ENCODE measurements around the gene C1QTNF5. TPM values are rescaled to one million over a fixed set of nuclear protein-coding genes. Genes with fewer than 3 reads are reported as not detected.
A peak's percentile ranks its signal among the peaks of the same experiment; 100 is the strongest.

C1QTNF5 gene
- total RNA-seq, 2 donors from 2014 or later, result not detected

- H3K4me1 Mint-ChIP-seq, result peaks cover 4% of the 10 kb centered on the region
- ATAC-seq (replicated peaks), result no peak
- no peak overlapping the region for H3K4me3 Mint-ChIP-seq
- H3K9me3 Mint-ChIP-seq, result peaks cover 3% of the 10 kb centered on the region
- no peak overlapping the region for H3K27ac Mint-ChIP-seq
- peaks cover 37% of the 10 kb centered on the region for H3K27me3 Mint-ChIP-seq
- H3K36me3 Mint-ChIP-seq (ENCODE audit: low read depth), result no peaks in the 10 kb centered on the region
Measured at GRCh38 chr11:119367661-119368120, 27.0 kb upstream of the C1QTNF5 start.

- peaks cover 3% of the 10 kb centered on the region for H3K9me3 Mint-ChIP-seq
- ATAC-seq (replicated peaks), result no peak
- H3K4me3 Mint-ChIP-seq, result no peak overlapping the region
- H3K4me1 Mint-ChIP-seq, result peaks cover 4% of the 10 kb centered on the region
- H3K27me3 Mint-ChIP-seq, result peaks cover 44% of the 10 kb centered on the region
- no peaks in the 10 kb centered on the region for H3K36me3 Mint-ChIP-seq (ENCODE audit: low read depth)
- no peak overlapping the region for H3K27ac Mint-ChIP-seq
Measured at GRCh38 chr11:119366690-119367620, 26.3 kb upstream of the C1QTNF5 start.

GRCh38 chr11:119365071-119365591 is 24.4 kb upstream of the C1QTNF5 start:
- Mint-ChIP-seq H3K27me3 (peaks cover 39% of the 10 kb centered on the region), H3K27ac (no peak overlapping the region), H3K4me3 (peak overlapping the region; percentile 70), H3K4me1 (peaks cover 4% of the 10 kb centered on the region), H3K36me3 (ENCODE audit: low read depth) (no peaks in the 10 kb centered on the region), H3K9me3 (peaks cover 3% of the 10 kb centered on the region)
- ATAC-seq (replicated peaks), result no peak

- H3K27me3 Mint-ChIP-seq, result peaks cover 39% of the 10 kb centered on the region
- H3K9me3 Mint-ChIP-seq, result peaks cover 3% of the 10 kb centered on the region
- H3K27ac Mint-ChIP-seq, result no peak overlapping the region
- H3K4me3 Mint-ChIP-seq, result peak overlapping the region; percentile 70
- ATAC-seq (replicated peaks), result peak; percentile 54
- no peaks in the 10 kb centered on the region for H3K36me3 Mint-ChIP-seq (ENCODE audit: low read depth)
- peaks cover 4% of the 10 kb centered on the region for H3K4me1 Mint-ChIP-seq
Measured at GRCh38 chr11:119363851-119364590, 23.3 kb upstream of the C1QTNF5 start.

- peaks cover 39% of the 10 kb centered on the region for H3K27me3 Mint-ChIP-seq
- H3K9me3 Mint-ChIP-seq, result peaks cover 3% of the 10 kb centered on the region
- no peaks in the 10 kb centered on the region for H3K36me3 Mint-ChIP-seq (ENCODE audit: low read depth)
- H3K4me3 Mint-ChIP-seq, result peak overlapping the region; percentile 13
- peaks cover 4% of the 10 kb centered on the region for H3K4me1 Mint-ChIP-seq
- no peak overlapping the region for H3K27ac Mint-ChIP-seq
- no peak for ATAC-seq (replicated peaks)
Measured at GRCh38 chr11:119363081-119363850, 22.6 kb upstream of the C1QTNF5 start.

- peaks cover 38% of the 10 kb centered on the region for H3K27me3 Mint-ChIP-seq
- no peak overlapping the region for H3K27ac Mint-ChIP-seq
- H3K4me1 Mint-ChIP-seq, result peaks cover 4% of the 10 kb centered on the region
- H3K4me3 Mint-ChIP-seq, result peak overlapping the region; percentile 13
- ATAC-seq (replicated peaks), result no peak
- H3K9me3 Mint-ChIP-seq, result peaks cover 3% of the 10 kb centered on the region
- no peaks in the 10 kb centered on the region for H3K36me3 Mint-ChIP-seq (ENCODE audit: low read depth)
Measured at GRCh38 chr11:119362741-119363080, 22.0 kb upstream of the C1QTNF5 start.

- Mint-ChIP-seq H3K27ac (no peak overlapping the region), H3K9me3 (peaks cover 3% of the 10 kb centered on the region), H3K27me3 (peaks cover 33% of the 10 kb centered on the region), H3K36me3 (ENCODE audit: low read depth) (no peaks in the 10 kb centered on the region), H3K4me3 (peak overlapping the region; percentile 13), H3K4me1 (peaks cover 4% of the 10 kb centered on the region)
- ATAC-seq (replicated peaks), result no peak
Measured at GRCh38 chr11:119361941-119362725, 21.4 kb upstream of the C1QTNF5 start.

- peak overlapping the region; percentile 43 for H3K27ac Mint-ChIP-seq
- ATAC-seq (replicated peaks), result peak; percentile 89
- H3K4me3 Mint-ChIP-seq, result no peak overlapping the region
- H3K9me3 Mint-ChIP-seq, result peaks cover 3% of the 10 kb centered on the region
- peaks cover 9% of the 10 kb centered on the region for H3K4me1 Mint-ChIP-seq
- H3K36me3 Mint-ChIP-seq (ENCODE audit: low read depth), result no peaks in the 10 kb centered on the region
- H3K27me3 Mint-ChIP-seq, result peaks cover 25% of the 10 kb centered on the region
Measured at GRCh38 chr11:119361056-119361787, 20.5 kb upstream of the C1QTNF5 start.

- Mint-ChIP-seq H3K4me3 (no peak overlapping the region), H3K36me3 (ENCODE audit: low read depth) (no peaks in the 10 kb centered on the region), H3K9me3 (peaks cover 2% of the 10 kb centered on the region), H3K27me3 (peaks cover 19% of the 10 kb centered on the region), H3K4me1 (peaks cover 8% of the 10 kb centered on the region), H3K27ac (no peak overlapping the region)
- no peak for ATAC-seq (replicated peaks)
Measured at GRCh38 chr11:119359365-119360214, 18.9 kb upstream of the C1QTNF5 start.

GRCh38 chr11:119357074-119357473 is 16.4 kb upstream of the C1QTNF5 start:
- no peaks in the 10 kb centered on the region for H3K9me3 Mint-ChIP-seq
- no peaks in the 10 kb centered on the region for H3K36me3 Mint-ChIP-seq (ENCODE audit: low read depth)
- H3K4me1 Mint-ChIP-seq, result peaks cover 5% of the 10 kb centered on the region
- H3K27ac Mint-ChIP-seq, result no peak overlapping the region
- peak overlapping the region; percentile 81 for H3K4me3 Mint-ChIP-seq
- H3K27me3 Mint-ChIP-seq, result peaks cover 11% of the 10 kb centered on the region
- no peak for ATAC-seq (replicated peaks)

- peak; percentile 84 for ATAC-seq (replicated peaks)
- peak overlapping the region; percentile 81 for H3K4me3 Mint-ChIP-seq
- peaks cover 5% of the 10 kb centered on the region for H3K4me1 Mint-ChIP-seq
- peaks cover 14% of the 10 kb centered on the region for H3K27me3 Mint-ChIP-seq
- no peaks in the 10 kb centered on the region for H3K36me3 Mint-ChIP-seq (ENCODE audit: low read depth)
- no peaks in the 10 kb centered on the region for H3K9me3 Mint-ChIP-seq
- peak overlapping the region; percentile 43 for H3K27ac Mint-ChIP-seq
Measured at GRCh38 chr11:119356349-119357031, 15.8 kb upstream of the C1QTNF5 start.
